ENCODE results near the gene FAM131C. TPM values are rescaled to one million over a fixed set of nuclear protein-coding genes. Genes with fewer than 3 reads are reported as not detected.

Gene FAM131C
- polyA plus RNA-seq, 1 donor from 2014 or later: 0.97 TPM

- Histone ChIP-seq H2AFZ (ENCODE audit: low read depth, low read length) (no peak overlapping the region), H3K27ac (ENCODE audit: low read length) (no peak overlapping the region), H3K9ac (ENCODE audit: low read length) (no peak overlapping the region), H3K27me3 (ENCODE audit: insufficient read depth, low read depth, low read length) (no peaks in the 10 kb centered on the region), H3K36me3 (ENCODE audit: insufficient read depth, low read length) (no peaks in the 10 kb centered on the region), H3K9me2 (ENCODE audit: insufficient read depth, low read length) (no peaks in the 10 kb centered on the region), H3K79me2 (replicated peaks; ENCODE audit: insufficient read depth, low read length) (no peaks in the 10 kb centered on the region), H4K20me1 (ENCODE audit: insufficient read depth) (no peaks in the 10 kb centered on the region), H3K4me3 (ENCODE audit: low read length) (no peak overlapping the region), H3F3A (ENCODE audit: insufficient read depth, low read length, poor library complexity, severe bottlenecking) (no peaks in the 10 kb centered on the region), H3K9me3 (ENCODE audit: low read length) (no peaks in the 10 kb centered on the region), H3K4me2 (ENCODE audit: low read length) (no peak overlapping the region)
- TF ChIP-seq MXI1 (conservative IDR thresholded peaks at IDR 0.05; ENCODE audit: poor library complexity, severe bottlenecking): no peak
- TF ChIP-seq RAD21 (conservative IDR thresholded peaks at IDR 0.05): no peak
- TF ChIP-seq SMC3 (conservative IDR thresholded peaks at IDR 0.05; ENCODE audit: poor library complexity): no peak
Observed at GRCh38 chr1:16018308-16018707, 55.1 kb downstream of the FAM131C start.

- Histone ChIP-seq H3K9me2 (ENCODE audit: insufficient read depth, low read length) (no peaks in the 10 kb centered on the region), H3K27ac (ENCODE audit: low read length) (no peak within 1 kb of the TSS), H3K27me3 (ENCODE audit: insufficient read depth, low read depth, low read length) (no peaks in the 10 kb centered on the region), H3K9me3 (ENCODE audit: low read length) (no peaks in the 10 kb centered on the region), H2AFZ (ENCODE audit: low read depth, low read length) (no peak within 1 kb of the TSS), H3K4me3 (ENCODE audit: low read length) (no peak within 1 kb of the TSS), H3F3A (ENCODE audit: insufficient read depth, low read length, poor library complexity, severe bottlenecking) (no peaks in the 10 kb centered on the region), H3K9ac (ENCODE audit: low read length) (no peak within 1 kb of the TSS), H3K79me2 (replicated peaks; ENCODE audit: insufficient read depth, low read length) (no peaks in the 10 kb centered on the region), H3K4me2 (ENCODE audit: low read length) (no peak within 1 kb of the TSS), H4K20me1 (ENCODE audit: insufficient read depth) (no peaks in the 10 kb centered on the region), H3K36me3 (ENCODE audit: insufficient read depth, low read length) (no peaks in the 10 kb centered on the region)
- TF ChIP-seq EP300 (conservative IDR thresholded peaks at IDR 0.05; ENCODE audit: poor library complexity, severe bottlenecking) (no peak), REST (IDR thresholded peaks at IDR 0.05; ENCODE audit: borderline replicate concordance) (no peak), RAD21 (conservative IDR thresholded peaks at IDR 0.05) (no peak), SMC3 (conservative IDR thresholded peaks at IDR 0.05; ENCODE audit: poor library complexity) (no peak), POLR2AphosphoS5 (IDR thresholded peaks at IDR 0.05) (no peak), TAF1 (IDR thresholded peaks at IDR 0.05; ENCODE audit: low read depth) (no peak), EZH2 (IDR thresholded peaks at IDR 0.05; ENCODE audit: borderline replicate concordance, insufficient read depth, low read length, poor library complexity, severe bottlenecking) (no peak), MXI1 (conservative IDR thresholded peaks at IDR 0.05; ENCODE audit: poor library complexity, severe bottlenecking) (no peak), CTCF (IDR thresholded peaks at IDR 0.05; ENCODE audit: poor library complexity, severe bottlenecking) (no peak)
Observed at GRCh38 chr1:16017461-16018303, 55.8 kb downstream of the FAM131C start, which contains the start of gene HSPB7. HSPB7 (minus strand) TSS chr1:16018043; CDS start chr1:16017963, 80 bp downstream.

Measured in neural cell (in vitro differentiated cells).